Measurements from ENCODE around the gene GIT2.

- TF ChIP-seq CTCF (IDR thresholded peaks at IDR 0.05; ENCODE audit: low read length) (no peak), EZH2 (optimal IDR thresholded peaks at IDR 0.05; ENCODE audit: low read depth, low read length) (no peak)
Measured at GRCh38 chr12:109888179-109889020, 107.8 kb downstream of the GIT2 start.

All from MM.1S (cell line).